Measurements from ENCODE around the gene IKZF2. TPM values are rescaled to one million over a fixed set of nuclear protein-coding genes. Genes with fewer than 3 reads are reported as not detected.

Gene IKZF2
- total RNA-seq, 1 donor from 2014 or later, result 3.9 TPM

- no peak for TF ChIP-seq CTCF (IDR thresholded peaks at IDR 0.05)
- peaks cover 2 to 3% of the 10 kb centered on the region in 2 donors for H3K36me3 ChIP-seq
- intact Hi-C loops (cut with DNase I), result loop anchor here (5.0 kb wide), 1 partner anchor 150 kb away; the partner anchor contains the start of gene IKZF2
- peaks cover 2 to 5% of the 10 kb centered on the region in 2 donors for H3K4me1 ChIP-seq
- no peak overlapping the region for H3K27ac ChIP-seq
- no peaks in the 10 kb centered on the region for H3K27me3 ChIP-seq
- no peak for DNase-seq (ENCODE audit: low spot score in 2 of 2)
- H3K9me3 ChIP-seq, result no peaks in the 10 kb centered on the region
- H3K4me3 ChIP-seq, result no peak overlapping the region
Observed at GRCh38 chr2:213002383-213002782, 149.0 kb downstream of the IKZF2 start.

GRCh38 chr2:213001297-213001910 lies 150.0 kb downstream of the IKZF2 start:
- intact Hi-C loops (cut with DNase I), result loop anchor here (5.0 kb wide), 1 partner anchor 151 kb away; the partner anchor contains the start of gene IKZF2
- Histone ChIP-seq H3K9me3 (no peaks in the 10 kb centered on the region), H3K4me3 (peak overlapping the region in 1 of 2 donors; percentile 36), H3K27me3 (no peaks in the 10 kb centered on the region), H3K4me1 (peaks cover 2 to 5% of the 10 kb centered on the region in 2 donors), H3K36me3 (no peaks in the 10 kb centered on the region), H3K27ac (peak overlapping the region; percentile 28 to 42)
- no peak for DNase-seq (ENCODE audit: low spot score in 2 of 2)
- TF ChIP-seq CTCF (IDR thresholded peaks at IDR 0.05), result no peak

- DNase-seq (ENCODE audit: low spot score in 2 of 2), result no peak
- Histone ChIP-seq H3K4me1 (peaks cover 2 to 5% of the 10 kb centered on the region in 2 donors), H3K27me3 (no peaks in the 10 kb centered on the region), H3K36me3 (no peaks in the 10 kb centered on the region), H3K9me3 (no peaks in the 10 kb centered on the region), H3K27ac (no peak overlapping the region), H3K4me3 (no peak overlapping the region)
- no peak for TF ChIP-seq CTCF (IDR thresholded peaks at IDR 0.05)
- intact Hi-C loops (cut with DNase I), result no loop called here
Observed at GRCh38 chr2:212998626-212999359, 152.6 kb downstream of the IKZF2 start.

- intact Hi-C loops (cut with DNase I), result no loop called here
- H3K4me3 ChIP-seq, result no peak overlapping the region
- H3K4me1 ChIP-seq, result peaks cover 2 to 5% of the 10 kb centered on the region in 2 donors
- H3K27me3 ChIP-seq, result no peaks in the 10 kb centered on the region
- TF ChIP-seq CTCF (IDR thresholded peaks at IDR 0.05), result no peak
- DNase-seq (ENCODE audit: low spot score in 2 of 2), result no peak
- no peaks in the 10 kb centered on the region for H3K9me3 ChIP-seq
- no peak overlapping the region for H3K27ac ChIP-seq
- H3K36me3 ChIP-seq, result no peaks in the 10 kb centered on the region
Observed at GRCh38 chr2:212997526-212998020, 153.8 kb downstream of the IKZF2 start.

GRCh38 chr2:212995920-212996319 lies 155.5 kb downstream of the IKZF2 start:
- DNase-seq (ENCODE audit: low spot score in 2 of 2), result no peak
- Histone ChIP-seq H3K4me3 (no peak overlapping the region), H3K27me3 (no peaks in the 10 kb centered on the region), H3K36me3 (no peaks in the 10 kb centered on the region), H3K4me1 (peaks cover 2 to 3% of the 10 kb centered on the region in 2 donors), H3K27ac (no peak overlapping the region), H3K9me3 (no peaks in the 10 kb centered on the region)
- intact Hi-C loops (cut with DNase I), result no loop called here
- TF ChIP-seq CTCF (IDR thresholded peaks at IDR 0.05), result no peak
